Measurements from ENCODE around the gene UPB1.

The UPB1 gene

GRCh38 chr22:24566899-24567511 lies 71.9 kb downstream of the UPB1 start:
- no peak for DNase-seq (ENCODE audit: low spot score)

- no peak for DNase-seq (ENCODE audit: low spot score)
Observed at GRCh38 chr22:24567668-24568067, 72.5 kb downstream of the UPB1 start.

GRCh38 chr22:24571266-24571665 lies 76.1 kb downstream of the UPB1 start:
- no peak for DNase-seq (ENCODE audit: low spot score)

GRCh38 chr22:24576778-24577177 lies 81.6 kb downstream of the UPB1 start:
- no peak for DNase-seq (ENCODE audit: low spot score)

Data from NAMALWA (cell line).